ENCODE results near the gene TACC2.

The TACC2 gene

DNA sequence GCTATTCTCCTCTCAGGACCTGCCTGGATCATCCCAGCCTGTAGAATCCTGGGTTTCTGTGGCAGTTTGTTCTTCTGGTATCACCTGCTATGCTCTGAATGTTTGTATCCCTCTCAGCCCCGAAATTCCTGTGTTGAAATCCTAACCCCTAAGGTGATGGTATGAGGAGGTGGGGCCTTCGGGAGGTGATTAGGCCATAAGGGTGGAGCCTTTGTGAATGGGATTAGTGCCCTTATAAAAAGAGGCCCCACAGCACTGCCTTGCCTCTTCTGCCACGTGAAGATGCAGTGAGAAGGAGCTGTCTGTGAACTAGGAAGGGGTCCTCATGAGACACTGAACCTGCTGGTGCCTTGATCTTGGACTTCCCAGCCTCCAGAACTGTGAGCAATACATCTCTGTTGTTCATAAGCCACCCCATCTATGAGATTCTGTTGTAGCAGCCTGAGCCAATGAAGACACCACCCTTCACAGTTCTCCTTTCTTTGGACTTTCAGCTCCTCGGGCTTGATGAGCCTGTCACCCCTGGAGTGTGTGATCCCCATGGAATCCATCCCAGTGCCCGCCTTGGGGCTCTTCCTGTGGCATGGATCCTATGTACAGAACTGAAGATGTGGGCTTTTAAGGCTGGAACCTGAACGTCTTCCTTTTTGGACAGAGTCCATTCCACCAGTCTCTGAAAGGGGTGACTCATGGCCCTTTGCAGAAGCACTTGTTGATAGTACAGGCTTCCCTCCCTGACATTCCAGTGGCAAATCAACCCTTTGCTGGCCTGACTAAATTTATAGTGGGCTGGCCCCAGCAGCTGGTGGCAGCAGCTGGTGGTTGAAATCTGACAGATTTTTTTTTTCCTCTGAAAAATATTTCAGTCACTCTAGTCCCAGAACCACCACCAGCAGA lies 138.0 kb downstream of the TACC2 start:
- no peak for DNase-seq

DNA sequence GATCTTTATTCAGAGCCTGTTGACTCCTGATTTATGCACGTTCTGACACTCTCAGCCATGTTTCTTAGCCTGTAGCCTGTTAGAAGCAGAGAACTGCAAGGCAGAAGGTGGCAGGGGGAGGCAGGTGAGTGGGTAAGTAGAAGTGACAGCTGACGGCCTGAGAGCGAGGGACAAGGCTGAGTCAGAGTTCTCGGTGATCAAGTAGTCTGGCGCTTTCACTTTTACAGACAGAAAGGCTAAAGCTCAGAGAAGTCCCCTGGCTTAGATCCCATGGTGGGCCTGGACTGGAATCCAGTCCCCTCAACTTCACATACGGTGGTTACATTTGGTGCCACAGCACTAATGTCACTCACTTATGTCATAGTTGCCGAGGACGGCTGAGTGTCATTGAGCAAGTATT lies 139.0 kb downstream of the TACC2 start:
- no peak for DNase-seq

DNA sequence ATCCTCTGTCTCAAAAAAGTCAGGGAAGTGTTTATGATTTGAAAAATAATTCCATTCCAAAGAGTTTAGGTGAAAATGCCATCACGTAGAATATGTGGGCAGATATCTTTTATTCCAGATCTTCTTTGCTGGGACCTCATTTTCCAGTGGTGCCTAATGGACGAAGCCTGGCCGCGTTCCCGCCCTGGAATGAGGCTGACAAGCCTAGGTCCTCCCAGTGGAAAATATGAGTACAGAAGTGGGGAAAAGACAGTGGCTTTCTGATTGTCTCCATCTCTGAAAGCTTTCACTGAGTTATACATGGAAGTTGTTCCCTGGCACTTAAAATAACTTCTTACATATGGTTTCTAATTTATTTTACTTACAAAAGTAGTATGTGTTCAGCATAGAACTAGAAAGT lies 139.4 kb downstream of the TACC2 start:
- DNase-seq: no peak

DNA sequence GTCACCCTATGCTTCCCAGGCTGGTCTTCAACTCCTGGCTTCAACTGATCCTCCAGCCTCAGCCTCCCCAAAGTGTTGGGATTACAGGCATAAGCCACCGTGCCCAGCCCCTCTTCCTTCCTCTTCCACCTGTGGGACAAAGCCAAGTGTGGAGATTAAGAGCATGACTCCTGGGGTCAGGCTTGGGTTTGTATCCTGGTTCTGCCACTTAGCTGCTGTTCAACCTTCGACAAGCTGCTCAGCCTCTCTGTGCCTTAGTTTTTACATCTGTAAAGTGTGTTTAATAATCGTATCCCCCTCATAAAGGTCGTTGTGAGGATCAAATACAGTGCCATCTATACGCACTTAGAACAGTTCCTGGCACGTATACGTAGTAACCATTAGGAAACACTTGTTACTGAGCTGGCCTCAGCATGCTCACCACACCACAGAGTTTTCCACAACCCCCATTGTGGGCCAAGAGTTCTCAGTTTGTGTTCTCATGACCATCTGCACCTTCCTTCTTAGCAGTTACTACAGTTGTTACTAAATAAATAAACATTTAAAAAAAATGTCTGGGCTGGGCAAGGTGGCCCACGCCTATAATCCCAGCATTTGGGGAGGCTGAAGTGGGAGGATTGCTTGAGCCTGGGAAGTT lies 141.6 kb downstream of the TACC2 start:
- no peak for DNase-seq

DNA sequence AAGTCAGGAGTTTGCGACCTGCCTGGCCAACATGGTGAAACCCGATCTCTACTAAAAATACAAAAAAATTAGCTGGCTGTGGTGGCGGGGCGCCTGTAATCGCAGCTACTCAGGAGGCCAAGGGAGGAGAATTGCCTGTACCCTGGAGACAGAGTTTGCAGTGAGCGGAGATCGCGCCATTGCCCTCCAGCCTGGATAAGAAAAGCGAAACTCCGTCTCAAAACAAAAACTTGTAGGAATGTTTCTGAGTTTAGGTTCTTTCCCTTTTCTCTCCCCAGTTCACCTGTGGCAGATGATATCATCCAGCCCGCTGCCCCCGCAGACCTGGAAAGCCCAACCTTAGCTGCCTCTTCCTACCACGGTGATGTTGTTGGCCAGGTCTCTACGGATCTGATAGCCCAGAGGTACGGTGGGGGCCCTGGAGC lies 143.4 kb downstream of the TACC2 start:
- no peak for DNase-seq

DNA sequence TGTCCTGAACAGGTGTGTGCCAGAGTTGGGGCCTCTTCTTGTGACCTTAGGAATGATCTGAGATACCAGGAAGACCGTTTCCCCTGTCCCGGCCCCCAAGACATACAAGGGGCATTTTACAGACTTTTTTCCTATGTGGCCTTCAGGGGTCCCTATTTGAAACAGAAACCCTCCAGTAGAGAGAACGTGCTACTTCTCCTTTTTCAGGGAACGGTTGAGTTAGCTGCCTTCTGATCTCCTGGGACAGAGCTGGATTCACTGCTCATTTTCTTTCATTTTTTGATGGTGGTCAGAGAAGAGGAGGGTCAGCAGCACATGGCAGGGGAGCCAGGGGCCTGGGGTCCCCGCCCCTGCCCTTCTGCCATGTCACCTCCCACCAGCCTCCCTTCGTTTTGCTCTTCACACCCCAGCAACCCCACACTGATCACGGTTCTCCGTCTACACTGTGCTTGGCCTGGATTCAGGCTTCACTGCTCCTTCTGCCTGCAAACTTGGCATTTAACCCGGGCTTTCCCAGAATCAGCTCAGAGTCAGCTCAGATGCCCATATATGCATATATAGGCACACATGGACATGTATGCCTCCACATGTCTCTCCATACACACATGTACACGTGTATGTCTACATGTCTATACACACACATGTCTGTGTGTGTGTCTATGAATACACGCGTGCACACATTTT lies 144.1 kb downstream of the TACC2 start:
- DNase-seq: no peak

DNA sequence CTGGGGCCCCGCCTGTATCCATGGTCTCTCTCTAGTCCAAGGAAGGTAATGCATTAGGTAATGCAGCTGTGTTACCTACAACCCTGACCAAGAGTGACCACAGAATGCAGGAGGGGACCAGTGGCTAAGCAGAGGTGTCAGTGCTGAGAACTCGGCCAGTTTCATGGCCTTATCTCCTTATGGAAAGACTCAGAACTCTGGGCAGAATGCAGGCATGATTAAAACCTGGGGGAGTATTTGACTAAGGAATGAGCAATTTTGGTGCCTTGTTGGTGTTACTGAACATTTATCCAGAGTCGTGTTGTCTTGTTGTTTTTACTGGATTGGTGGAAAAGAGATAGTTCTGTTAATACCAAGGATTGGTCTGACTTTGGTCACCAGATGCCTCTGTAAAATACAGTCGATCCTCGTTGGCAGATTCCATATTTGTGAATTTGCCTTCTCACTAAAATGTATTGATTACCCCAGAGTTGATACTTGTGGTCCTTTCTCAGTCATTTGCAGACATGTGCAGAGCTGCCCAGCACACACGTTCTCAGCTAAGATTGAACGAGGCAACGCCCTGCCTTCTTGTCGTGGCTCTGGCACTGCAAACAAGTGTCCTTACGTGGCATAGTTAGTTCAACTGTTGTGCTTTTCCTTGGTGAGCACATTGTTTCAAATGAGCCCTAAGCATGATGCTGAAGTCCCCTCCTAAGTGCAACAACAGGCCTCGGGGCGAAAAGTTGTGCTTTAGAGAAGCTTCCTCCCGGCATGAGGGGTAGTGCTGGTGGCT lies 146.5 kb downstream of the TACC2 start:
- no peak for DNase-seq

DNA sequence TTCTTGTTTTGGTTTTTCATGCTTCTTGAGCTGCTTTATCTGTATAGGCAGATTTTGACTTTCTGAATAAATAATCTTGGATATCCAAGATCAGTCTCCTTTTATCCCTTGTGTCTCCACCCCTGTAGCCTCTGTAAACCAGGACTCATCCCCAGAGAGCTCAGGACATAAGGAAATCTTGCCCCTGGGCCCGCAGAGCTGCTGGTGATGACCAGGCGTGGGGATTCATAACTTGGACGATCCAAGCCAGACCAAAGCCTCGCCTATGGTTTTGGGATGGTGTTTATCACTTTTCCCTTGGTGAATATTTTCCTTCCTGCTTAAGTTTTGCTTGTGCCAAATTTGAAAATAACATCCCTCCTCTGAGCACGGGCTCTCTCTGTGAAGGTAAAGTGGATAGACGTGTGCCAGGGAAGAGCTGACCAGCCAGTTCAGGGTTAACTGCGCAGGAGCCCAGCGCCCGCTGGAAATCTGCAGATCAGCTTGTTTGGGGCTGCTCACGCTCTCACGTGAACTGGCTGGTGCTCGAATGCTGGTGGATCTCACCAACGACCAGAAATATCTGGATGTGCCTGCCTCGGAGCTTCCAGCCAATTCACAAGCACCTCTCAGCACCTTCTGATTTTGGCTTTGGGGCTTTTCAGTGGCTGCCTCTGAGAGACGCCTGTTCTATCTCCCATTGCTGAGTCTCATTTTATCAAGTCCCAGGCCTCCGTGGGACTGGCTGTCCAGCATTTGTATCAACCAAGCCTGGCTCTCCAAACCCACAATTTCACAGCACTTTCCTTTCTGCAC lies 150.1 kb downstream of the TACC2 start:
- DNase-seq: no peak

DNA sequence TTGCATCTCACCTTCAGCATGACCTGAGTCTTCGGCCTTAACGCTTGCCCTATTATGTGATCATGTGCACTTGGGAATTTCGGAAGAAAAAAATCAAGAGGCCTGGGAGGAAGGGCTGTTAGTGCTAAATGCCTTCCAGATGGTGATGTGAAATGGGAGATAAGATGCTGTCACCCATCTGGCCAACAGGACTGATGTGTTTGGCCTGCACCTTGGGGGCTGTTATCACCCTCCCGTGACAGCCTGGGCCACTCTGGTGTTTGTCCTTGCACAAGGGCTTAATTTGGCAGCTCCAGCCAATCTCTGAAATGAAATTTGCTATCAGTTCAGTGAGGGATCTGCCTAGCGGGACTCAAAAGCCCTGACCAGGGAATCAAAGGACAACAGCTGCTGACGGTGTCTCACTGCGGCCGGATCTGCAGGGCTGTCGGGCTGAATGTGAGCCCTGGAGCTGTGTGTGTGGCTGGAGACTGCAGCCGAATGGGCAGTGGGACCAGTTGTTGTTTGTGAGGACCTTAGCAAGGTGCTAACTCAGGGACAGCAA lies 150.7 kb downstream of the TACC2 start:
- DNase-seq: no peak

DNA sequence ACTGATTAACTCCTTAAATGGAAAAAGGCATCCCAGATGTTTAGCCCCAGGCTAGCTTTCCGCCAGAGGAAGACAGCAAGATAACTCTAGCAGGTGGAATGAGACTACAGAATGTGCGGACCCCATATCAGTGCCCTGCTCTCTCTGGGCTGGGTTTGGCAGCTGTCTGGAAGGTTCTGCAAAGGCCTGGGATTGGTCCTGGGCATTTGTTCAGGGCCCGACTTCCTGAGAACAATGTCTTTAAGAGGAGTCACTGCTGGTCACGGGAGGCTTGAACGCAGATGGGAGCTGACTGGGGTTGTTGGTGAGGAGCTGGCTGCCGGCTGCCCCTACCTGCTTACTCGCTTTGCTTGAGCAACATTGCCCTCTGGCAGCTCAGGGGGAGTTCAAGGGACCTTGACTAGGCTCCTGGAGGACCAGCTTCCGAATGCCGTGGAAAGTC lies 151.5 kb downstream of the TACC2 start:
- DNase-seq: no peak

DNA sequence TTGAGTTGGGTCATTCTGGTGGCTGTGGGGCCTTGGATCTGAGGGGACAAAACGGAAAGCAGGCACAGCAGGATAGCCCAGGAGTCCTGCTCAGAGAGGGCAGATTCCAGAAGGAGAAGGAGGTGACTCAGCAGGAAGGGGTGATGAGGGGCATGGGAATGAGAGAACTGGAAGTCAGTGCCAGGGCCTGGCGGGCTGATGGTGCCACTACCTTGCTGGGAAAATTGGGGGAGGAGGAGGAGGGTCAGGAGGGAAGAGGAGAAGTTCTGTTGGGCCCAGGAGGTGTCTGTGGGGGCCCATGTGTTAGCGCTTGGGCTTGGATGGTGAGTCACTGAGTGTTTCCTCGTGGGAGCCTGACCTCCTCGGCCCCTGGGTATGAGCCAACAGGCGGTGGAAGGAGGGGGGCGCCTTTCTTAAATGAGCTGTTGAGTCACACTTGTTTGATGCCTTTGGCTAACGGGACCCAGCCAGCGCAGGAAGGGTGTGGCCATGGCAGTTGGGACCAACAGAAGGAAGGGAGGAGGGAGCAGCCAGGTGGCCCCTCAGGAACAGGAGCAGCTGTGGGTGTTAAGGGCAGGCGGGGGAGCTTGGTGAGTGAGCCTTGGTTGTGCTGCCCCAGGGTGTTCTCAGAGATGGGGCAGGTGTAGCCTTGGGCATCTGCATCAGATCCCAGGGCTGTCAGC lies 152.1 kb downstream of the TACC2 start:
- DNase-seq: no peak

DNA sequence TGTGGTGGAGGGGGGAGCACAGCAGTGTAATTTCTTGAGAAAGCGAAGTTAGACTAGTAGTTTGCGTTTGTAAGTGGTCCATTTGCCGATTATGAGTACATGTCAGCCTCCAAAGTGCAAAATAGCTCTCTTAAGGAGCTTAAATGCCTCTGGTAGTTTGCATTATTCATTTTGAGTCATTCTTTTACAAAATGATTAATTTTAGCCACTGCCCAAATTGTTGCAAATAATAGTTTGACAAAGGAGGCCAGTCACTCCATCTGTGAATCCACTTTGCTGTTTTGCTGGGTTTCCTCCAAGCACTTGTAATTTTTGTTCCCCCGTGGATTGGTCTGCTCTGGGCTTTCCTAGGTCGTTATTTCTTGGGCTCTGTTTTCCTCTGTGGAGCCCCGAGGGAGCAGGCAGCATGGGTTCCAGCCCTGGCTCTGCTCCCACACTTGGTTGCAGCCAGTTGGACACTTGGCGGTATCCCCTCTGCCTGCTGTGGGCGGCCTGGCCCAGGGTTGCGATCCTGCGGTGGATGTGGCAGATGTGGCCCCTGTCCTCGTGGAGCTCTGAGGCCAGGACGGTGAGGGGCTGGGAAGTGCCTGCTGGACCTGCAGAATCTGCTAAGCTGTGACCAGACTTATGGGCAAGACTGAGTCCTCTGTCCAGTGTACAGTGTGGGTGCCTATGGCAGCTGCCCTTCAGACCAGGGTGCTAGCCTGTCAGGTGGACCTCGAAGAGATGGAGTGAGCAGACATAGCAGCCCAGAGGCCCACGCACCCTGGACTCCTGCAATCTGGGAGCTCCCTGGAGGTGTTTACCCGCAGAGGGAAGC lies 153.1 kb downstream of the TACC2 start:
- DNase-seq: no peak

DNA sequence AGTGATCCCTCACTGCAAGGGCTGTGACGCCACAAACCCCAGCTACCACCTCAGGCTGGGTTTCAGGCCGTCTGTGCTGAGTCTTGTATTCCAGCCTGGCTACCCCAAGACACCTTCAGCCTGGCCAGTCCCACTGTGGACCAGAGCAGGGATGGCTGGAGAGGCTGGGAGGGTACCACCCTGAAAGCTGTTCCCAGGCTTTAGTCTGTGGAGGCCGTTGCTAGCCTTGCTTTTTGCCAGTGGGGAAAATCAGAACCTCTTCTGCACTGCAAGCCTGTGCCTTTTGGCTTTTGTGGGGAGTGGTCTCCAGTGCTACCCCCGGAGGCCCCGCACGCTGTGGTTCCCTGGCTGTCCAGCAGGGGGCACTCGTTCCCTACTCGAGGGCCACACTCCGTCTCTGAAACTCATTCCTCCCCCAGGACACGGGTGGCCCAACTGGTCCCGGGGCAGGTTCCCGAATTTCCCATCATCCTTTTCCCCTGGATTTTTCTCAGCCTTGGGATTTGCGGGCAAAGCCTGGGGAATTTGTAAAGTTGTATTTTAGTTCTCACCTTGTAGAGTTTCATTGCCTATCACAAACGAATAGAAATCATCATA lies 153.8 kb downstream of the TACC2 start:
- no peak for DNase-seq

DNA sequence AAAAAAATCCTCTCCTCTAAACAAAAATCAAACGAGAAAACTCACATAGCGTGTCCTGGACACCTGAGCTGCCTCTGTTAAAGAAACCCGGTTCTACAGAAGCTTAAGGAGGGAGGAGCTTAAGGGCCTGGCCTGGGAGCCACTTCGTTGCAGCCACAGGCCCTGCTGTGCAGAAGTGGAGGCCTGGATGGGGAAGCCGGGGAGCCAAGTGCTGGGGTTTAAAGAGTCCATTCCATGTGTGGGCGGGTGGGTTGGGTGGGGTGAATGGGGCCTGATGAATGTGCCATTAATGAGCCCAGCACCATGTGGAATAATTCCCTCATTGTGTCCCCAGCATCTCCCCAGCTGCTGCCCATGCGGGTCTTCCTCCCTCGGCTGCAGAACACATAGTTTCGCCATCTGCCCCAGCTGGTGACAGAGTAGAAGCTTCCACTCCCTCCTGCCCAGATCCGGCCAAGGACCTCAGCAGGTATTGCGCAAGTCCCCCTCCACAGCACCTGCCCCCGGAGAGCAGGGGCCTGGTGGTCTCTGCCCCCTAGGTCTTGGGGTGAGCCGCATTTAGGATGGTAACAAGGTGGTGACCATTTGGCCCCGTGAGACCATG lies 154.4 kb downstream of the TACC2 start:
- no peak for DNase-seq

DNA sequence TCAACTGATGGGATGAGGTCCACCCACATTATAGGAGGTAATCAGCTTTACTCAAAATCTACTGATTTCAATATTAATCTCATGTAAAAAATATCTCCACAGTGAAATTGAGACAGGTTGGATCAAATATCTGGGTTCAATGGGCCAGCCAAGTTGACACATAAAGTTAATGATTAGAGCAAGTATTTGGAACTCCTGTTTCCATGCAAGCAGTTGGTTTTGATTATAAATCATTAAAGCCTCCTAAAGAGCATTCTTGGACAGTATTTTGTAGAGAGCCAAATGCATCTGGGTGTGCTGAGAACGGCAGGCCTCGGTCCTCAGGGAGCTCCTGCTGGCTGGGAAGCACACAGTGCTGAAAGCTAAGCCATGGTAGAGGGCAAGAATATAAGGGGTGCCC lies 155.2 kb downstream of the TACC2 start:
- no peak for DNase-seq

DNA sequence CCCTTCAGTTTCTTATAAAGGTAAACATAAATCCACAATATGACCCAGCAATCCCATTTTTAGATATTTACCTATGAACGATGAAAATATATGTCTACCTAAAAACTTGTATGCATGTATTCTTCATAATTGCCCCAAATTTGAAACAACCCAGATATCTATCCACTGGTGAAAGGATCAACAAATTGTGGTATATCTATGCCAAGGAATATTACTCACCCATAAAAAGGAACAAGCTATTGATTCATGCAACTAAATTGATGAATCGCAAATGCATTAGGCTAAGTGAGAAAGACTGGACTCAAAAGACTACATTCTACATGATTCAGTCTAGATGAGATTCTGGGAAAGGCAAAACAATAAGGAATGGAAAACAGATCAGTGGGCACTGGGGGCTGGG lies 156.2 kb downstream of the TACC2 start:
- no peak for DNase-seq

DNA sequence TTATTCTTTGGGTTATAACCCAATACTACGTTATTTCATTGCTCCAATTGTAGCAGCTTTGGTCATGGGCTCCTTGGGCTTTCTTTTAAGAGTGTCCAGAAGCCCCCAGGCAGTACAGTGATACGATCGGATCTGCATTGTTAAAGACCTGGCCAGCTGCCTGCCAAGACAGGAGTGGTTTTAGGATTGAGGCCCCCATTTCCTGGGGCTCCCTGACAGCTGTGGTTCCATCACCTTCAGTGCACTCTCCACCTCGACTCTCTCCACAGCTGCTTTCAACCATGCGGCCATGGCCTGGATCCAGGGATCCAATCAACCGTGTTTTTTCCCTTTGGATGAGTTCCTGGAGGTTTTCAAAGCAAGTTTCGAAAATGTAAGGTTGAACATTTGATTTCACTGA lies 158.7 kb downstream of the TACC2 start:
- no peak for DNase-seq

DNA sequence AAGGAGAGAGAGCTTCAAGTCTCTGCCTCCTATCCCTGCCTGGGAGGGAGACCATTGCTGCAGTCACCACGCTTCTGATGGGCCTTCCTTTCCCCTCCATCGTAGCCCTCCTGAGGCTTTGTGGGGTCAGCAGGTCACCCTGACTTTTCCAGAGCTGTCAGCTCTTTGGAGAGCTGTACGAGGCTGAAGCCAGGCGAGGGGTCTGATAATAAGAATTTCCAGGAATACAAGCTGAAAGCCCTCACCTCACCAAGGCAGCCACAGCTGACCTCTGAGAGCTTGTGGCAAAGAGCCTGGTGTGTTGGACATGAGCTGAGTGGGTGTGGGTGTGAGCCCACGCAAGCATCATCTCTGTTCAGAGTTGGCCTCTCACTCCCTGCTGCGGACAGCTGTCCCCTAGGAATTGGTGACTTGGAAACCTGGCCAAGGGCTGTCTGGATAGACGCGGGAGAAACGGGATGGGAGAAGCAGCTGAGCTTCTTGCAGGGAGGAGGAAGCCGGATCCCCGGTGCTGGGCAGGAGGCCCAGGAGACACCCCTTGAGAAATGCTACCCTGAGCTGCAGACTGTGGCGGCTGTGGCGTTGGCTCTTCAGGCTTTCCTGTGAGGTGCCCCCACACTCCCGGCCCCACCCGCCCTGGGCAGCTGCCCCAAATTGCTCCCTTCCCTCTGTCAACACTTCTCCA lies 160.1 kb downstream of the TACC2 start:
- DNase-seq: no peak

Data from activated gamma-delta T cell (primary cell).